Measurements from ENCODE around the gene OR52J3.

OR52J3 gene

GRCh38 chr11:5096011-5096410 lies 49.7 kb downstream of the OR52J3 start:
- DNase-seq, result no peak

Measured in cerebellar nuclear complex (tissue), 1 donor.